Middle frontal gyrus (tissue), 1 donor: ENCODE measurements around the gene COL9A3.
A peak's percentile ranks its signal among the peaks of the same experiment; 100 is the strongest.
"Not testable (repeated sequence)": the region's sequence is repeated elsewhere in the genome, so short reads cannot be mapped to it uniquely, and the experiment has no call there.

Source experiments
- DNase-seq: peaks from one replicate; pipeline ENCODE4 v3.0.0-alpha.2; 2015; ENCODE audit warnings: low spot score; ENCODE audit errors: extremely low spot score

Gene COL9A3

DNA sequence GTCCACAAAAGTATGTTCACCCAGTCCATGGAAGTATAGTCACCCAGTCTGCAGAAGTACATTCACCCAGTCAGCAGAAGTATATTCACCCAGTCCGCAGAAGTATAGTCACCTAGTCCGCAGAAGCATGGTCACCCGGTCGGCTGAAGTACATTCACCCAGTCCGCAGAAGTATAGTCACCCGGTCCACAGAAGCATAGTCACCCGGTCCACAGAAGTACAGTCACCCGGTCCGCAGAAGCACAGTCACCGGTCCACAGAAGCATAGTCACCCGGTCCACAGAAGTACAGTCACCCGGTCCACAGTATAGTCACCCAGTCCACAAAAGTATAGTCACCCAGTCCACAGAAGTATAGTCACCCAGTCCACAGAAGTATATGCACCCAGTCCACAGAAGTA, 36.0 kb downstream of the COL9A3 start:
- DNase-seq, result no peak

- DNase-seq, result not testable (repeated sequence)
Measured at GRCh38 chr20:62853304-62853703, 36.5 kb downstream of the COL9A3 start.

- no peak for DNase-seq
Measured at GRCh38 chr20:62854121-62854520, 37.3 kb downstream of the COL9A3 start.

DNA sequence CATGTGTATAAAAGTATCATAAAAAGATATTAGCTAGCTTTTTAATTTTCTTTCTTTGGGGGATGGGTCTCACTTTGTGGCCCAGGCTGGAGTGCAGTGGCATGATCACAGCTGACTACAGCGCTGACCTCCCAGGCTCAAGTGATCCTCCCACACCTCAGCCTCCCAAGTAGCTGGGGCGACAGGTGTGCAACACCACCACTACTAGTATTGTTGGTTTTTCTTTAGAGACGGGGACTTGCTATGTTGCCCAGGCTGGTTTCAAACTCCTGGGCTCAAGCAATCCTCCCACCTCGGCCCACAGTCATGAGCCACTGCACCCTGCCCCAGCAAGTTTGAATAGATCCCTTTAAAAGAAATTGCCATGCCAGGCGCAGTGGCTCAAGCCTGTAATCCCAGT, 38.3 kb downstream of the COL9A3 start:
- no peak for DNase-seq

DNA sequence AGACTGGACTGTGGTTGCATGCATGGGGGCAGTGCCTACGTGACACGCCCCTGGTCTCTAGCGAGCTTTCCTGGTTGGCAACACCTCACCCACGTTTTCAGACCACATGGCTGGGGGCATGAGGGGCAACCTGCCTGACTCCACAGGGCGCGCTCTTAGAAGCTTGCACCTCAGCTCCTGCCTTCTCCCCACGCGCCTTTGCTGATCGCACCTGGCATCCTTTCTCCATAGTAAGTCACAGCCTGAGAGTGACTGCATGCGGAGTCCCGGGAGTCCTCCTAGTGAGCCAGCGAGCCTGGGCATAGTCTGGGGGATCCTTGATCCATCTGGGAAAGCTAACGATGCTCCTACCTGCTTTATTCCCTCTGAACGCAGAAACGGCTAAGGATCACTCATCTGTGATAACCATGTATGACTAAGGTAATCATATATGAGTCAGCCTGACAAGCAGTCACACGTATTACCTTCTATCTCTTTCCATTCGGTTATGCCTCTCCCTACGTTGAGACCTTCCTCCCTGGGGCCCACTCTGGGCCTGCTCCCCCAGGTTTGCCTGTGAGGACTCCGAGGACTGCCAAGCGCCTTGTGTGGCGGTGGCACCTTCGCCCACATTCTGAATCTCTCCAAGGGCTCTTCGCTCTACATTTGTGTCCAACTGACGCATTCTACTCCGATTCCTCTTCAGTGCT, 40.2 kb downstream of the COL9A3 start:
- no peak for DNase-seq

GRCh38 chr20:62858058-62858830, 41.4 kb downstream of the COL9A3 start:
- DNase-seq, result no peak

- DNase-seq, result no peak
Measured at GRCh38 chr20:62859721-62860120, 42.9 kb downstream of the COL9A3 start.

GRCh38 chr20:62860391-62860923, 43.6 kb downstream of the COL9A3 start:
- DNase-seq, result no peak

- no peak for DNase-seq
Measured at GRCh38 chr20:62860924-62861691, 44.3 kb downstream of the COL9A3 start.

DNA sequence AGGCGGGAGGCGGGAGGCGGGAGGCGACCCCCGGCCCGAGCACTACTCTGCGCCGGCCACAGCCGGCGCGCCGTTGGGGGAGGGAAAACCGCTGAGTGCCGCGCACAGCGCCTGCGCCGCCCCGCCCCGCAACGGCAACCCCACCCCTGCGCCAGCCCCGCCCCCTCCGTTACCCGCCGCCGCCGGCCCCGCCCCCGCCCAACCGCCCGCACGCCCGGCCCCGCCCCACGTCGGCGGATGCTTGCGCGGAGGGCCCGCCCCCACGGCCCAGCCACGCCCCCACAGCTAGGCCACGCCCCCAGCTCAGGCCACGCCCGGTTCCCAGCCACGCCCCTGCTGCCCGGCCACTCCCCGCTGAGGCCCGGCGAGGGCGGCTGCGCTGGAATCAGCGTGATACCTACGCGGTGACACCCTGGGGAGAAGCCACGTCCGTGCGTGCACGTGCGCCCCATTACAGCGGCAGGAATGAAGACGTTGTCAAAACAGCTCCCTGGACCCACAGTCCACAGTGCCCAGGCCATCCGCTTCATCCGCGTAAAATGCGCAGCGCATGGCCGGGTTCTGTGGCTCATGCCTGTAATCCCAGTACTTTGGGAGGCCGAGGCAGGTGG, 45.0 kb downstream of the COL9A3 start, which contains the start of gene TCFL5:
Gene TCFL5 (minus strand): TSS at position 97 of the 611 bp plus-strand sequence. CDS start 152 bp downstream, outside the sequence.
- peak; percentile 53 for DNase-seq

GRCh38 chr20:62864207-62864606, 47.4 kb downstream of the COL9A3 start:
- DNase-seq, result no peak

GRCh38 chr20:62872184-62872847, 55.5 kb downstream of the COL9A3 start:
- no peak for DNase-seq

- DNase-seq, result no peak
Measured at GRCh38 chr20:62872862-62873261, 56.0 kb downstream of the COL9A3 start.

DNA sequence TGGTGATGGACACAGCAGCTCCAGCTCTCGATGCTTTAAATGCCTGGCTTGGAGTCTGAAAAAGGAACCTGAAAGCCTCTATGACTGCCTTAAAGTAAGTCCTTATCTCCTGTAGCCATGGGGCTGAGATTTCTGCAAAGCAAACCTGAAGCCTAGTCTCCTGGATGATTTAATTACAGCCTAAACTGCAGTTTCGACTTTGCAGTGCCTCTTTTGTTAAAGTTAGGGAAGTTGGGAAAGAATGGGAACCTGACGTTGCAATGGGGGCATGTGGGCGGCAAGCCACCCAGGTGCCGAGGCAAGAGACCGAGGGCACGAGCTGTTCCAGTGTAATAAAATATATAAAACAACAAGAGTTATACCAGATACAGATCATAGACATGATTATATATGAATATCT, 56.4 kb downstream of the COL9A3 start:
- no peak for DNase-seq

DNA sequence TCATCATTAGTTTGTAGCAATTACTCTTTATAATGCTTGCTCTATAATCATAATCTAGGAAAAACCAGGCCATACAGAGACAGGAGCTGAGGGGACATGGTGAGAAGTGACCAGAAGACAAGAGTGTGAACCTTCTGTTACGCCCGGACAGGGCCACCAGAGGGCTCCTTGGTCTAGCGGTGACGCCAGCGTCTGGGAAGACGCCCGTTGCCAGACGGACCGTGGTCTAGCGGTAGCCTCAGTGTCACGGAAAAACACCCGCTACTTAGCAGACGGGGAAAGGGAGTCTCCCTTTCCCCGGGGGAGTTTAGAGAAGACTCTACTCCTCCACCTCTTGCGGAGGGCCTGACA, 56.8 kb downstream of the COL9A3 start:
- DNase-seq, result not testable (repeated sequence)

GRCh38 chr20:62874964-62875344, 58.1 kb downstream of the COL9A3 start:
- no peak for DNase-seq

GRCh38 chr20:62875419-62876361, 58.8 kb downstream of the COL9A3 start:
- peak; percentile 48 for DNase-seq

GRCh38 chr20:62876501-62876901, 59.7 kb downstream of the COL9A3 start:
- DNase-seq, result no peak

DNA sequence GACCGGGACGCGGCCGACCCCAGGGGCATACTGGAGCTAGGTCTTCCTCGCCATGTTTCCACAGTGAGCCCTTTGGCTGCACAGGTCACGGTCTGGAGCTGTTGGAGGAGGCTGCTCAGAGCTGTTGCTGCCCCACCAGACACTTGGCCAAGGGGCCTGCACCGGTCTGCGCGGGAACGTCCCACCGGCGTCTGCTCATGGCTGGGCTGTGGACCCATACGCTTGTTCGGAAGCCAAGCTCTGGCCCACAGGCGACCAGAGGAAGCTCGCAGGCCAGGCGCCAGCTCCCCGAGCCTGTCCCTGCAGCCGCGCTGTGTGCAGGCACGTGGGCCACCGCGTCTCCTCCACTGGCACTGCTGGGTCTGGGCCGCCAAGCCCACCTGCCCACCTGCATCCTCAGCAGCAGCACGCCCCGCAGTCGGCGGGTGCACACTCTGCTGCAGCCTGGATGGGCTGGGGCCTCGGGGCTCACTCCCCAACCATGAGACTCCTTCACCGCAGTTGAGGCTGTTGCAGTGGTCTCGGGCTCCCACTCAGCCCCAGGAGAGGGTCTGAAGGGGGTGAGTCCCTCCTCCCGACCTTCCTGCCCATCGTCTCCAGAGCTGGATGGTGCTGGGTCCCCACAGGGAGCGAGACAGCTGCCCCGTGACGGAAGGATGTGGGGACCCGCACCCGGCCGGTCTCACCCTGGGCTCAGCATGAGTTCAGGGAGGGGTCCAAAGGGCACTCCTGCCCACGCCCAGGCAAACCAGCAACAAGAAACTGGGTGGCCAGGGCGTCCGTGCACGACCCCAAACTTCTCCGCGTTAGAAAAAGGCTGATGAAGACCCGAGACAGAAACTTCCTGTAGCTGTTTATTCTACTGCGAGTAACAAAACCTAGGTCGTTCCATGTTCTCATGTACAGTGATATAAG, 60.3 kb downstream of the COL9A3 start:
- no peak for DNase-seq
